Esophagus squamous epithelium (tissue), 5 donors: Measurements from ENCODE around the gene ST6GALNAC3. TPM values are rescaled to one million over a fixed set of nuclear protein-coding genes. Genes with fewer than 3 reads are reported as not detected.
"Not testable (repeated sequence)": the region's sequence is repeated elsewhere in the genome, so short reads cannot be mapped to it uniquely, and the experiment has no call there.

Experiments used
- DNase-seq: peaks from one replicate; lab custom pipeline; 2025; lab: John Stamatoyannopoulos, UW
- H3K27ac ChIP-seq, 4 donors: fragments of 200-600 bp; sonication (generic); one replicate each; pipeline ENCODE4 v1.5.1; 2016 to 2019; ENCODE audit warnings: mild to moderate bottlenecking in 1 of 4
- H3K27me3 ChIP-seq, 4 donors: fragments of 200-600 bp; sonication (generic); 1 replicate in 3 of 4; 2 replicates in 1 of 4; pipeline versions ENCODE4 v1.5.1 to v1.6.0; 2017 to 2021; ENCODE audit warnings: antibody characterized with exemption in 1 of 4
- H3K36me3 ChIP-seq, 3 donors: fragments of 200-600 bp; sonication (generic); one replicate each; pipeline ENCODE4 v1.5.1; 2016 to 2019
- H3K4me1 ChIP-seq, 3 donors: fragments of 200-600 bp; sonication (generic); one replicate each; pipeline ENCODE4 v1.5.1; 2017 to 2019
- H3K4me3 ChIP-seq, 4 donors: fragments of 200-600 bp; sonication (generic); 1 replicate in 3 of 4; 2 replicates in 1 of 4; pipeline ENCODE4 v1.5.1; 2016 to 2019; ENCODE audit warnings: mild to moderate bottlenecking in 2 of 4, moderate library complexity in 1 of 4
- H3K9me3 ChIP-seq, 3 donors: fragments of 200-600 bp; sonication (generic); one replicate each; pipeline ENCODE4 v1.5.1; 2016 to 2019
- POLR2A ChIP-seq, 4 donors: fragments of 450-650 bp; IDR thresholded peaks; one replicate each; pipeline ENCODE4 v1.6.1; 2017; ENCODE audit warnings: antibody characterized with exemption in 4 of 4, mild to moderate bottlenecking in 4 of 4, moderate library complexity in 3 of 4
- WGBS, 2 donors: methylation state at CpG; one replicate each; pipeline ENCODE4 v1.1.5; 2018; 5-methylcytosine and 5-hydroxymethylcytosine counted together
- intact Hi-C: fragments of 100-400 bp; cut with DNase I; formaldehyde crosslinking; loops from one replicate; pipeline ENCODE4 v1.15.0; 2022
- total RNA-seq, 4 donors: library from RNA; depleted of rRNA; stranded (reverse); fragments of >200 nt; gene quantifications; one replicate each; pipeline ENCODE4 v1.1.0, GENCODE V29; 2016
- TF ChIP-seq, protein P1 (sequence below), 6 experiments: fragments of 450-650 bp in 4 of 6; fragments of 200-600 bp in 2 of 6; sonication (generic) in 2 of 6; IDR thresholded peaks; one replicate each; pipeline ENCODE4 v1.5.1; 2016 to 2019; ENCODE audit warnings: antibody characterized with exemption in 6 of 6, mild to moderate bottlenecking in 4 of 6, moderate library complexity in 4 of 6
- donor health status: DM: yes; HTN: yes; CAD: no.

ST6GALNAC3 gene
- total RNA-seq, 4 donors from 2014 or later, result 0.27 to 4.3 (median 2.2) TPM

DNA sequence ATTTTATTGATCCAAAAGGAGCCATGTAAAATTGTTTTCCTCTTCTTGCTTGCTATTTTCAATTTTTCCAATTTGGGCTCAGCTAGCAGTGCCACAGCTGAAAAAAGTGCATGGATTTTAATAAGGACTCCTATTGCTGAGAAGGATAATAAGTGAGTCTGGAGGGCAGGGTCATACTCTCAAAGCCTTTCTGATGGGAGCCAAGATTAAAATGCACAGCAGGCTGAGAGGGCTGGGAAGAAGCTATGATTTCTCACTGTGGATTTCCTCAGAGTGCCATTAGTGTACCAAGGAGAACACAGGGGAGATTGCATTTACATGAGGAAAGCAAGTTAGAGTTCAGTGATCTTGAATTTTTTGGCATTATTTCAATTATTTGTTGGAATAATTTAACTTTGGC lies 261.3 kb downstream of the ST6GALNAC3 start:
- H3K9me3 ChIP-seq, result no peaks in the 10 kb centered on the region
- no peak for DNase-seq
- peaks cover 0 to 5% (median 0%) of the 10 kb centered on the region in 3 donors for H3K4me1 ChIP-seq
- intact Hi-C loops, result no loop called here
- TF ChIP-seq, protein P1, sequence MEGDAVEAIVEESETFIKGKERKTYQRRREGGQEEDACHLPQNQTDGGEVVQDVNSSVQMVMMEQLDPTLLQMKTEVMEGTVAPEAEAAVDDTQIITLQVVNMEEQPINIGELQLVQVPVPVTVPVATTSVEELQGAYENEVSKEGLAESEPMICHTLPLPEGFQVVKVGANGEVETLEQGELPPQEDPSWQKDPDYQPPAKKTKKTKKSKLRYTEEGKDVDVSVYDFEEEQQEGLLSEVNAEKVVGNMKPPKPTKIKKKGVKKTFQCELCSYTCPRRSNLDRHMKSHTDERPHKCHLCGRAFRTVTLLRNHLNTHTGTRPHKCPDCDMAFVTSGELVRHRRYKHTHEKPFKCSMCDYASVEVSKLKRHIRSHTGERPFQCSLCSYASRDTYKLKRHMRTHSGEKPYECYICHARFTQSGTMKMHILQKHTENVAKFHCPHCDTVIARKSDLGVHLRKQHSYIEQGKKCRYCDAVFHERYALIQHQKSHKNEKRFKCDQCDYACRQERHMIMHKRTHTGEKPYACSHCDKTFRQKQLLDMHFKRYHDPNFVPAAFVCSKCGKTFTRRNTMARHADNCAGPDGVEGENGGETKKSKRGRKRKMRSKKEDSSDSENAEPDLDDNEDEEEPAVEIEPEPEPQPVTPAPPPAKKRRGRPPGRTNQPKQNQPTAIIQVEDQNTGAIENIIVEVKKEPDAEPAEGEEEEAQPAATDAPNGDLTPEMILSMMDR (IDR thresholded peaks at IDR 0.05), result no peak
- no peak for TF ChIP-seq POLR2A (IDR thresholded peaks at IDR 0.05)
- H3K27ac ChIP-seq, result no peak overlapping the region
- no peak overlapping the region for H3K4me3 ChIP-seq
- H3K36me3 ChIP-seq, result no peaks in the 10 kb centered on the region
- H3K27me3 ChIP-seq, result no peaks in the 10 kb centered on the region

DNA sequence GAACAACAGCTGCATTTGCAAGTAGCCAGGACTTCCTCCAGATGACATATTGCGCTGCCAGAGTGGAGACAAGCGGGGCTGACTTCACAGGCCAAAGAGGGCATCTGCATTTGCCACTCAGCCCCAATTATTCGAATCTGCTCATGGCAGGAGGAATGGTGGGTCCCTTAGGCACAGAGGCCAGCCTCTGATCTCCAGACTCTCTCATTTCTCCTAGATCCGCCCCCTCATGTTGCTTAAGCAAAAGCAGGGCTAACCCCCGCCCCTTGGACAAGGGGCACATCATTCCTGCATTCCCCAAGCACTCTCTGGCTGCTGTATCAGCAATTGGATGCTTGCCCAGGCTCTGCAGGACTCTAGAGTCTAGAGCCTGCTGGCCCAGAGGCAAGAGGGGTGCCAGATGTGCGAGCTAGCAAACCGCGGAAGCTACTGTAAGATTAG lies 262.4 kb downstream of the ST6GALNAC3 start:
- peak; percentile 3 for DNase-seq
- Histone ChIP-seq H3K4me1 (peaks cover 0 to 5% (median 0%) of the 10 kb centered on the region in 3 donors), H3K27me3 (no peaks in the 10 kb centered on the region), H3K4me3 (no peak overlapping the region), H3K36me3 (no peaks in the 10 kb centered on the region), H3K27ac (no peak overlapping the region), H3K9me3 (no peaks in the 10 kb centered on the region)
- no peak for TF ChIP-seq POLR2A (IDR thresholded peaks at IDR 0.05)
- TF ChIP-seq, protein P1 (IDR thresholded peaks at IDR 0.05), result no peak
- 66 to 81% methylated on average over 5 to 6 of the region's 8 CpGs for WGBS, 2 donors
- intact Hi-C loops, result no loop called here

DNA sequence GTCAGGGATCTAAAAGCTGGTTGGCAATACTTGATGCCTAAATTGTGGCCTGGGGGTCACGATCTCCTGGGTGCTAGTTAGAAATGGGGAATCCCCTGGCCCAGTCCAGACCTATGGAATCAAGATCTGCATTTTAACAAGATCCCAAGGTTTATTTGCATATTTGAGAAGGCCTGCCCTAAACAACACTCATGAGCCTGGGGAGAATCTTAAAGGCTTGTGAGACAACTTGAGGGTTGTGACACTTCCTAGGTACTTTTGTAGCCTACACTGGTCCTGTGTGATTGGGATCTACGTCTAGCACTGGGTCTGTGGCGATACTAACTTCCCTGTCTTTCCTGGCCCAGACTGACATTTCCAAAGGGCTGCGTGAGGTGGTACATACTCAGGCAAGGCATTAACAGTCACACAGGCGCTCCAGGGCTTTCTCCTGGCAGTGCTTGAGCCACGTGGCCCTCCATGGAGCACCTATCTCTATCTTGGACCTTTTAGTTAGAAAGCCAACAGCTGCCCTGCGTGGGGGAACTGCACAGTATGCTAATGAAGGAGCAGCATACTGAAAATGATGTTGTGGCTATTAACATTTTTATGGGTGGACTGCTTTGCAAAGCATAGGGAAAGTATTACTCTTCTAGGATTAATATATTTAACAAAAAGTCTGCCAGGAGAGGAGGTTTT lies 263.1 kb downstream of the ST6GALNAC3 start:
- WGBS, 2 donors, result 64 to 74% methylated on average over 6 to 7 of the region's 7 CpGs
- TF ChIP-seq POLR2A (IDR thresholded peaks at IDR 0.05), result no peak
- TF ChIP-seq, protein P1 (IDR thresholded peaks at IDR 0.05), result no peak
- Histone ChIP-seq H3K4me3 (no peak overlapping the region), H3K27ac (no peak overlapping the region), H3K36me3 (no peaks in the 10 kb centered on the region), H3K9me3 (no peaks in the 10 kb centered on the region), H3K4me1 (peaks cover 0 to 5% (median 0%) of the 10 kb centered on the region in 3 donors), H3K27me3 (no peaks in the 10 kb centered on the region)
- DNase-seq, result no peak
- intact Hi-C loops, result no loop called here

DNA sequence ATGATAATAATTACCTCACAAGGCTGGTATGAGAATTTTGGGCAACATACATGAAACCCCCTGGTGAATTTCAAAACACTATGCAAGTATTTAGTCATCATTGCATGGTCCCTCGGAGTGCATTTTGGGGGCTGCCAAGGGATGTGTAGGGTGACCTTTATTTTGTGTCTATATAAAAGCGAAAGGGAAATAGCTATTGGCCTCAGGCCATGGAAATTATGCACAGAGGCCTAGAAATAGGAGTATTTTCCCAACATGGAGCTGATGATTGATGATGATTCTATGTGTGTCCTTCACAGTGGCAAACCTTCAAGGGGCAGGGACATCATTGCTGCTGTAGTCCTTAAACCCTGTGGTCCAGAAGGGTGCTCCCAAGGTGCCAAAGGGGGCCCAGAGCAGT lies 265.5 kb downstream of the ST6GALNAC3 start:
- Histone ChIP-seq H3K4me3 (no peak overlapping the region), H3K9me3 (no peaks in the 10 kb centered on the region), H3K36me3 (no peaks in the 10 kb centered on the region), H3K27ac (no peak overlapping the region), H3K27me3 (no peaks in the 10 kb centered on the region), H3K4me1 (peaks cover 0 to 5% (median 0%) of the 10 kb centered on the region in 3 donors)
- WGBS, 2 donors, result 56 to 75% methylated on average over 2 of the region's 2 CpGs
- no peak for DNase-seq
- intact Hi-C loops, result no loop called here
- TF ChIP-seq, protein P1 (IDR thresholded peaks at IDR 0.05), result no peak
- no peak for TF ChIP-seq POLR2A (IDR thresholded peaks at IDR 0.05)

DNA sequence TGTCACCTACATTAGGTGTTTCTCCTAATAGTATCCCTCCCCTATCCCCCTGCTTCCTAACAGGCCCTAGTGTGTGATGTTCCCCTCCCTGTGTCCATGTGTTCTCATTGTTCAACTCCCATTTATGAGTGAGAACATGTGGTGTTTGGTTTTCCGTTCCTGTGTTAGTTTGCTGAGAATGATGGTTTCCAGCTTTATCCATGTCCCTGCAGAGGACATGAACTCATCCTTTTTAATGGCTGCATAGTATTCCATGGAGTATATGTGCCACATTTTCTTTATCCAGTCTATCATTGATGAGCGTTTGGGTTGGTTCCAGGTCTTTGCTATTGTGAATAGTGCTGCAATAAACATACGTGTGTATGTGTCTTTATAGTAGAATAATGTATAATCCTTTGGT lies 267.3 kb downstream of the ST6GALNAC3 start:
- 88 to 92% methylated on average over 3 of the region's 3 CpGs for WGBS, 2 donors
- H3K9me3 ChIP-seq, DNase-seq, H3K27me3 ChIP-seq, H3K36me3 ChIP-seq, H3K4me1 ChIP-seq, H3K4me3 ChIP-seq, intact Hi-C loops, H3K27ac ChIP-seq: not testable (repeated sequence)
